Caco-2 (cell line): ENCODE measurements around the gene SH2D3C. TPM values are rescaled to one million over a fixed set of nuclear protein-coding genes. Genes with fewer than 3 reads are reported as not detected.

Experiments used
- BruUV-seq: library from RNA; stranded (reverse); fragments of 400-500 nt; replicated peaks from 2 replicates; lab custom pipeline; 2021; lab: Mats Ljungman, UMichigan
- CTCF ChIA-PET: fragments of 300-600 bp; sonication (Branson Sonifier 250); formaldehyde crosslinking; loops from one replicate; lab custom pipeline; 2022; ENCODE audit warnings: antibody characterized with exemption; lab: Charles Lee
- POLR2A ChIA-PET: fragments of 300-600 bp; sonication (Branson Sonifier 250); formaldehyde crosslinking; loops from one replicate; lab custom pipeline; 2022; ENCODE audit warnings: antibody characterized with exemption; lab: Charles Lee
- DNase-seq, 2 experiments: peaks; one replicate each; pipeline versions ENCODE4 v3.0.0 to v3.0.0-alpha.2; 2020 to 2022
- H3K27me3 ChIP-seq: replicated peaks from 2 replicates; pipeline ENCODE4 v1.6.0; 2011; ENCODE audit warnings: low read length; ENCODE audit not compliant: control insufficient read depth, insufficient read depth
- H3K36me3 ChIP-seq: 2 replicates; pipeline ENCODE4 v1.5.1; 2011; ENCODE audit warnings: low read length; ENCODE audit not compliant: control insufficient read depth, insufficient read depth
- H3K4me1 ChIP-seq: fragments of 250-450 bp; sonication (Bioruptor Pico); 2 replicates; pipeline ENCODE4 v1.5.1; 2020; ENCODE audit warnings: mild to moderate bottlenecking
- H3K4me3 ChIP-seq: 2 replicates; pipeline ENCODE4 v1.5.1; 2011; ENCODE audit warnings: low read depth, mild to moderate bottlenecking, control low read depth, low read length
- H3K9me3 ChIP-seq: fragments of 250-450 bp; sonication (Bioruptor Pico); 2 replicates; pipeline ENCODE4 v1.5.1; 2020; ENCODE audit warnings: mild to moderate bottlenecking, moderate library complexity
- H3K27ac Mint-ChIP-seq: one replicate; pipeline ENCODE4 v1.8.0; 2022; ENCODE audit warnings: mixed read lengths; ENCODE audit not compliant: unreplicated experiment
- H3K27me3 Mint-ChIP-seq: one replicate; pipeline ENCODE4 v1.8.0; 2022; ENCODE audit warnings: mixed read lengths; ENCODE audit not compliant: insufficient read depth, unreplicated experiment
- H3K36me3 Mint-ChIP-seq: one replicate; pipeline ENCODE4 v1.8.0; 2022; ENCODE audit warnings: mild to moderate bottlenecking, mixed read lengths; ENCODE audit not compliant: insufficient read depth, unreplicated experiment
- H3K4me1 Mint-ChIP-seq: one replicate; pipeline ENCODE4 v1.8.0; 2022; ENCODE audit warnings: low read depth, mixed read lengths; ENCODE audit not compliant: unreplicated experiment
- H3K4me3 Mint-ChIP-seq: one replicate; pipeline ENCODE4 v1.8.0; 2022; ENCODE audit warnings: mild to moderate bottlenecking, moderate library complexity, mixed read lengths; ENCODE audit not compliant: unreplicated experiment
- H3K9me3 Mint-ChIP-seq: one replicate; pipeline ENCODE4 v1.8.0; 2022; ENCODE audit warnings: mixed read lengths; ENCODE audit not compliant: unreplicated experiment
- intact Hi-C: fragments of 100-400 bp; cut with micrococcal nuclease; formaldehyde crosslinking; loops from one replicate; pipeline ENCODE4 v1.10.0; 2022; ENCODE audit not compliant: unreplicated experiment
- total RNA-seq: library from RNA; stranded (reverse); gene quantifications from 2 replicates; pipeline ENCODE4 v1.2.3, GENCODE V29; 2022
- TF ChIP-seq, protein P1 (sequence below), 2 experiments: fragments of 200-600 bp in 1 of 2; IDR thresholded peaks; 1 replicate in 1 of 2; 2 replicates in 1 of 2; pipeline versions ENCODE4 v1.5.1 to v1.8.0; 2011 to 2022; ENCODE audit warnings: antibody characterized with exemption in 1 of 2, control low read depth in 1 of 2, inconsistent platforms in 1 of 2, low read depth in 1 of 2, low read length in 1 of 2, mild to moderate bottlenecking in 1 of 2, moderate library complexity in 1 of 2; ENCODE audit not compliant: insufficient read depth in 1 of 2, severe bottlenecking in 1 of 2, unreplicated experiment in 1 of 2

The SH2D3C gene
- total RNA-seq, 1 experiment from 2014 or later: 0.34 TPM

DNA sequence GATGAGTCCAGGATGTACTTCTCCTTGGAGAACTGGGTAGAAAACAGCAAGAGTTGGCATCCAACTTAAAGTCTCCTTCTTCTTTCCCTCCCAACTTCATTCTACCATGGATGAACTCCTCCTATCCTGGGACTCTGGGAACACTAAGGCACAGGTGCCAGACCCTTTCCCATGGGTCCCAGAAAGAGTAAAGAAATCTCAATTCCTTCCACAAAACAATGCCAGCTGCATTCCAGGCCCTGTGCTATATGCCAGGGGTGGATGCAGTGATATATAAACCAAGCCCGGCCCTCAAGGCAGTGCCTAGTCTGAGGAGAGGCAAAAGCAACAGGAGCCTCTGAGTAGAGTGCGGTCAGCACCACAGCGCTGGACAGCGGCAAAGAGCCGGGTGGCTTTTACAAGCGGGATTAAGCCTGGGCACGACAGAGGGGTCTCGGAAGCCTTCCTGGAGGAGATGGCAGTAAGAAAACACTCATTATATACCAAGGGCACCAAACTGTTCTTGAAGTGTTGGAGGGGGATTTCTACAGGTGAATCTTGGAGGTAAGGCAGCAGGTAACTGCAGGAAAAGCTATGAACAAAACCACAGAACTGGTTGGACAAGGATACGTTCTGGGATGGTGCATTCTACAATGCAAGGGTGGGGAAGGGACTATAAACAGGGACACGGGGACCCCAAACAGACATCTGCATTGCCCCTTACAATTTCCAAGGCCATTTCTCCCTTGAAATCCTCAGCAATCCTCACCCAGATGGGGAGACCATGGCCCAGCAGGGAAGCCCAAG, 27.0 kb downstream of the SH2D3C start:
- Mint-ChIP-seq H3K9me3 (no peaks in the 10 kb centered on the region), H3K4me1 (no peaks in the 10 kb centered on the region), H3K36me3 (peaks cover 5% of the 10 kb centered on the region), H3K4me3 (no peak overlapping the region), H3K27me3 (peaks cover 24% of the 10 kb centered on the region), H3K27ac (no peak overlapping the region)
- peak in 1 of 2 experiments; percentile 58 for DNase-seq
- TF ChIP-seq, protein P1, sequence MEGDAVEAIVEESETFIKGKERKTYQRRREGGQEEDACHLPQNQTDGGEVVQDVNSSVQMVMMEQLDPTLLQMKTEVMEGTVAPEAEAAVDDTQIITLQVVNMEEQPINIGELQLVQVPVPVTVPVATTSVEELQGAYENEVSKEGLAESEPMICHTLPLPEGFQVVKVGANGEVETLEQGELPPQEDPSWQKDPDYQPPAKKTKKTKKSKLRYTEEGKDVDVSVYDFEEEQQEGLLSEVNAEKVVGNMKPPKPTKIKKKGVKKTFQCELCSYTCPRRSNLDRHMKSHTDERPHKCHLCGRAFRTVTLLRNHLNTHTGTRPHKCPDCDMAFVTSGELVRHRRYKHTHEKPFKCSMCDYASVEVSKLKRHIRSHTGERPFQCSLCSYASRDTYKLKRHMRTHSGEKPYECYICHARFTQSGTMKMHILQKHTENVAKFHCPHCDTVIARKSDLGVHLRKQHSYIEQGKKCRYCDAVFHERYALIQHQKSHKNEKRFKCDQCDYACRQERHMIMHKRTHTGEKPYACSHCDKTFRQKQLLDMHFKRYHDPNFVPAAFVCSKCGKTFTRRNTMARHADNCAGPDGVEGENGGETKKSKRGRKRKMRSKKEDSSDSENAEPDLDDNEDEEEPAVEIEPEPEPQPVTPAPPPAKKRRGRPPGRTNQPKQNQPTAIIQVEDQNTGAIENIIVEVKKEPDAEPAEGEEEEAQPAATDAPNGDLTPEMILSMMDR (IDR thresholded peaks at IDR 0.05; ENCODE audit: insufficient read depth in 1 of 2, low read depth in 1 of 2, low read length in 1 of 2, severe bottlenecking in 1 of 2, unreplicated experiment in 1 of 2): no peak
- no peak overlapping the region for H3K4me3 ChIP-seq
- H3K36me3 ChIP-seq: no peaks in the 10 kb centered on the region
- H3K27me3 ChIP-seq: peaks cover 2% of the 10 kb centered on the region
- POLR2A ChIA-PET: no interaction called here
- no TSS peak for BruUV-seq
- H3K9me3 ChIP-seq: no peaks in the 10 kb centered on the region
- H3K4me1 ChIP-seq: 0 out of 2 replicates have a peak, but pooled peaks cover 3% of the 10 kb centered on the region
- CTCF ChIA-PET: no interaction called here
- intact Hi-C loops: no loop called here

DNA sequence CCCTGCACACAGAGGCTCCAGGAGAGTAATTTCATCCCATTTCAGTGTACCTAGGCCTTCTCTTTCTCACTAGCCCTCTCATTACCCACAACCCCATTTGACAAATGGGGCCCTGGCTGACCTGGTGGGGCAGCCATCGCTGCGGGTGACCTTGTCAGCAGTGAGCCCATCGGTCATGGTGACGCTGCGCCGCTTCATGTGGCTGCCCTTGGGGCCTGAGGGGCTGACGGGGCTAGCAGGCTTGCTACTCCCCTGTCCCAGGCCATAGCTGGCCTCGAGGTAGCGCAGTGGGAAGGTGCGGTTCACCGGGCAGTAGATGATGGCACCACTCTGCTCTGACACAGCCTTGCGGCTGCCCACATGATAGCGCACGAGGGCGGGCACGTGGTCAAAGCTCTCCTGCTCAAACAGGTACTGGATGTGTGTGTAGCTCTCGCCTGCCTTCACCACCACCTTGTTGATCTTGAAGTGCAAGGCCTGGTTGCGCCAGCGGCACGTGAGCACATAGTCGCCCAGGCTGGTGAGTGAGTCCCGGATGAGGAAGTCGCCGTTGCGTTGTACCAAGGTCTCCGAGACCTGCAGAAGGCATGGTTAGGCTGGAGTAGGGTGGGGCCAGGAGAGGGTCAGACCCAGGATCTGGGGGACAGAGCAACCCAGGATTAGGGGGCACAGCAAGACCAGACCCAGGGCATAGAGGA, 29.2 kb downstream of the SH2D3C start:
- Mint-ChIP-seq H3K4me3 (no peak overlapping the region), H3K27me3 (peaks cover 21% of the 10 kb centered on the region), H3K36me3 (no peaks in the 10 kb centered on the region), H3K9me3 (no peaks in the 10 kb centered on the region), H3K27ac (no peak overlapping the region), H3K4me1 (no peaks in the 10 kb centered on the region)
- POLR2A ChIA-PET: no interaction called here
- CTCF ChIA-PET: no interaction called here
- Histone ChIP-seq H3K4me1 (no peaks in the 10 kb centered on the region), H3K36me3 (no peaks in the 10 kb centered on the region), H3K27me3 (no peaks in the 10 kb centered on the region; the same call in none of the 2 replicates), H3K9me3 (no peaks in the 10 kb centered on the region), H3K4me3 (no peak overlapping the region)
- TF ChIP-seq, protein P1 (IDR thresholded peaks at IDR 0.05; ENCODE audit: insufficient read depth in 1 of 2, low read depth in 1 of 2, low read length in 1 of 2, severe bottlenecking in 1 of 2, unreplicated experiment in 1 of 2): no peak
- no peak for DNase-seq
- no TSS peak for BruUV-seq
- intact Hi-C loops: no loop called here

DNA sequence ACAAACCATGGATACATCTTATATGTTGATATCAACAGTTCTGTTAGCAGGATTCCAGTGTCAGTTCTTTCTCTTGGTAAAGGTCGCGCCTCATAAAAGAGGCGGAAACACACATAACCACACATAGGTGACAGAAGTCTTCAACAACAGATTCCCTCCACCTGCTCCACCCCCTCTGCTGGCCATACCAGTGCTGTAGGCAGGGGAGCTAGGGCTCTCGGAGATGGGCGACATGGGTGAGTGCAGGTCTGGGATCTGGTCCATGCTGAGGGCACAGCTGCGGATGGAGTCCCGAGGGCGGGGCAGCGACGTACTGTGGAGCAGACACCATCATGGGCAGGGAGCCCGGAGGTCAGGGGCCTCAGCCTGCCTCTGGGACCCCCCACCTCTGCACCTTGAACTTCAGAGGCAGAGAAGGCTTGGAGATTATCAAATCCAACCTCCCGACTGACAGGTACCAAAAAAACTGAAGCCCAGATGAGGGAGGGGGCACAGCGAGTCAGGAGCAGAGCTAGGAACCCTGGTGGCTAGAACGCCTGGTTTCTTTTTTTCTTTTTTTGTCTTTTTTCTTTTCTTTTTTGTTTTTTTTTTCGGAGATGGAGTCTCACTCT, 31.4 kb downstream of the SH2D3C start:
- intact Hi-C loops: no loop called here
- CTCF ChIA-PET: interaction anchor here (1.0 kb wide), 1 partner anchor 12 kb away, joined by 4 read pairs; the partner anchor contains the start of gene TOR2A
- Mint-ChIP-seq H3K4me3 (no peak overlapping the region), H3K36me3 (no peaks in the 10 kb centered on the region), H3K27ac (no peak overlapping the region), H3K9me3 (no peaks in the 10 kb centered on the region), H3K27me3 (peaks cover 13% of the 10 kb centered on the region), H3K4me1 (no peaks in the 10 kb centered on the region)
- BruUV-seq: no TSS peak
- Histone ChIP-seq H3K36me3 (no peaks in the 10 kb centered on the region), H3K4me1 (no peaks in the 10 kb centered on the region), H3K27me3 (no peaks in the 10 kb centered on the region; the same call in none of the 2 replicates), H3K9me3 (no peaks in the 10 kb centered on the region), H3K4me3 (no peak overlapping the region)
- POLR2A ChIA-PET: no interaction called here
- TF ChIP-seq, protein P1 (IDR thresholded peaks at IDR 0.05; ENCODE audit: insufficient read depth in 1 of 2, low read depth in 1 of 2, low read length in 1 of 2, severe bottlenecking in 1 of 2, unreplicated experiment in 1 of 2): peak in 1 of 2 experiments; percentile 22
- DNase-seq: peak in 1 of 2 experiments; percentile 38
